ENCODE results near the gene NRG3.
"Not testable (repeated sequence)": the region's sequence is repeated elsewhere in the genome, so short reads cannot be mapped to it uniquely, and the experiment has no call there.

NRG3 gene

DNA sequence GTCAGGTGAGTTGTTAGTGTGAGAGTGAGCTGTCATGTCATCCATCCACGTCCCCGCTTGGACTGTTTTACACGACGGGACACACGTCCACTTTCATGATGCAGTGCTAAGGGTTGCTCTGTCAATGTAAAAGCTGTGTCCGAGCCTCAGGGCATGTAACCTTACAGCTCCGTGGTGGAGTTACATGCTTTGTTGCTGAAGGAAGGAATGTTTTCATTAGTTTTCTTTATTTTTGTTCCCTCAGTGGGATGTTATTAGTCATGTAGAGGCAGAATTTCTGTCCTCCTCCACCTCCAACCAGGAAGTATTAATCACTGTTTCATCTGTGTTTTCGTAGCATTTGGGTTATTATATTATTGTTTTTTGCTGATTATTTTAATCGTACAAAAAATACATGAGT is 88.6 kb downstream of the NRG3 start:
- no peak for DNase-seq

DNA sequence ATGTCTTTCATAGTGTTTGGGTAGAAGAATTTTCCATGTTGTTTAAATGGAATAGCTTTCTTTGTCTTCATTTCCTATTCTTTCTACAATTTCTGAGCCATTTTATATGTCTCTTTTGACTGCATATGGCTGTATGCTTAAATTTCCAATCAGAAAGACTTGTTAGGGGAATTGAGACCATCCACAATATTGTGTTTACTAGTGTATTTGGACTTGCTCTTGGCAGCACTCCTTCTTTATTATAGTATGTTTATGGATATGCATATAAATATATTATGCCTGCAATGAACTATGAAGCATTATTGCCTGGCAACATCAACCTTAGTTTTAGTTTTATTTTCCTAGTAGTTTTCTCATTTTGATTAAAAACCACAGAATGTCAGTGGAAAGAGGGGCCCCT is 92.7 kb downstream of the NRG3 start:
- DNase-seq = no peak

DNA sequence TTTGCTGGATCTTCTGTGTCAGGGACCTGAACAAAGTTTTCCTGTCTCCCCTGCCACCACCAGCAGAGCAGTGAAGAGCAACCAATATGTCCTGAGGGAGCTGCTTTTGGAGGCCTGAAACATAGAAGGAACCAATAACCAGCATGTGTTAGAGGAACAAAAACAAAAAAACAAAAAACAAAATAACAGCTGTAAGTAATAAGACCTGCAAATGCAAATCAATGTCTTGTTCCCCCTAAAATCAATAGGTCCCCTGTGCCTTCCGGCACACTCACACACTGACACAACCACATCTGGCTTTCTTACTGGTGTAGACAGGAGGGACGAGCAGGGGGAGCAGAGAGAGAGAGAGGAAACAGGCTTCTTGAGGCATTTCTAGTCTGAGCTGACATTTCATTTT is 94.1 kb downstream of the NRG3 start:
- DNase-seq = no peak

DNA sequence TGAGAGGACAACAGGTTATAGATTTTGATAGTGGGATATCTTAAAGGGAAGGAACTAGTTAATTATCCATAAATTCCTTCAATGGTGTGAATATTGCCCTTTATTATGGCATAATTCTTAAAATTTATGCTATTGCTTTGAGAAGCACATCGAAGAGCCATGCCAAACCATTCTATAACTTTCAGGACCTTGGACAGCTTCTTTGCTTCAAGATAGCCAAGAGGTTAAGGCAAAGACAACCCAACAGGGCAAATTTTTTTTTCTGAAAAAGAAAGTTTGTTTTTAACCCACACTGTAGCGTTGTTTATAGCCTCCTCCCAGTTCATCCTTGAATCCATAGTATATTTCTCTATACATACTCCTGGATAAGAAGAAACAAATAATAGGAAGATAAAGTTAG is 103.2 kb downstream of the NRG3 start:
- DNase-seq = peak in 2 of 3 donors; percentile 6 to 7

DNA sequence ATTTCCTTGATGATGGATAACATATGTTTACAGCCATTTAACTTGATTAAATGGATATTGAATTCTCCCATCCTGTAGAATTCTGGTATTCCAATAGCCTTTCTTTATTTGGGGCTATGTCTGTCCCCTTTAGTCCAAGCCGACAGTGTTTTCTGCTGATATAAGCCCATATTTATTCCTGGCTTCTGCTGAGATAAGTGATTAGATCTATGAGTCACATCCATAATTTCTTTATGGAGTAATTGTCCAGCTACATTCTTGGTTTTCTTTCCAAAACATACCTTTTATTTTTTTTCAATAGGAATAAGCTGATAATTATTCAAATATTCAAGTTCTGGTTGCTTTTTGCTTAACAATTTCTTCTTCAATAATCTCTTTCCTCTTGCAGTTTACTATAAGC is 106.7 kb downstream of the NRG3 start:
- DNase-seq = no peak

DNA sequence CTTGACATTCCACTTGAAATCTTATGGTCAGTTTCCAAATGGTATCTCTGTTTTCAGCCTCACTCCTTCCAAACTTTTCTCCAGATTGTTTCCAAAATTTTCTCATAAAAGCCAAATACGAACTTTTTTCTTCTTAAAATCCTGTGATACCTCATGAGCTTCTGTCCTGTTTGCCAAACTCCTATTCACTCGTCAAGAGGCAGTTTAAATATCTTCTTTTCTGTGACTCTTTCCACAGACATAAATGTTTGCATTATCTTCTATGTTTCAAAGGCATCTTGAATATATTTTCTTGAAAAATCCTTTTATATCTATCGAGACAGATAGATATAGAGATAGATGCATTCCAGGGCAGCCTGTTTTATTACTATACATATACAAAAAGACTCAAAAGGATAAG is 109.4 kb downstream of the NRG3 start:
- no peak for DNase-seq

DNA sequence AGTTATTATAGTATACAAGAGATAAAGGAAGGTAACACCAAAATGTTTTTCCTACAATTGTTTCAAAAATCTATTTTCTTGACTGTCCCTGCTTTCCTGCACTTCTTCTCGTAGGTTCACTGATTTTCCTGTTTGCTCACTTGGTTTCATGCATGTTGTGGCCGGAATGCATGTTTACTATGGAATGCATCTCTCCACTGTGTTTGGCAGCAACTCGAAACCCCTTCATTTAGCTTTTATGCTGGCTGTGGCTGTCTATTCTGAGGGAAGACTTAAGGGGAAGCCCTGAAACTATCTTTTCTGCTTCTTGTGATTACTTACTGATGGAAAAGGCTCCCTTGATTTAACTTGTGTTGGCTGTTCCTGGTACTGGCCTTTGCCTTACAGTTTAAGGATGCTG is 120.3 kb downstream of the NRG3 start:
- DNase-seq = no peak

DNA sequence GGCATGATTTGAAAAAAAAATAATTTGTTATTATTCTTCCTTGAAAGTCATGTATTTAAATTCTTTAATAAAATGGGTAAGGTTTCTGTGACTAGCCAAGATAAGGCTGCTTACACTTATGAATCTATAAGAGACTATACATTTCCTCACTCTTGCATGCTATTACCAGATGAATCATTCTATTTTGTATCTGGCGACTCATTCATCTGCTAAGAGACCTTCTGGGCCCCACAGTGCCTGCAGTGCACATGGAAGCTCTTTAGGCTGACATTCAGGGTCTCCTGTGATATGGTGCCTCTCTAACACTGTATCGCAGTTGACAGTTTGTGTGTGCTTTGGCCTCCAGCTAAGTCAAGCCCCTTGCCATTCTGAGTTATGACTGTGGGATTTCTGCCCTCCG is 121.9 kb downstream of the NRG3 start:
- DNase-seq = no peak

DNA sequence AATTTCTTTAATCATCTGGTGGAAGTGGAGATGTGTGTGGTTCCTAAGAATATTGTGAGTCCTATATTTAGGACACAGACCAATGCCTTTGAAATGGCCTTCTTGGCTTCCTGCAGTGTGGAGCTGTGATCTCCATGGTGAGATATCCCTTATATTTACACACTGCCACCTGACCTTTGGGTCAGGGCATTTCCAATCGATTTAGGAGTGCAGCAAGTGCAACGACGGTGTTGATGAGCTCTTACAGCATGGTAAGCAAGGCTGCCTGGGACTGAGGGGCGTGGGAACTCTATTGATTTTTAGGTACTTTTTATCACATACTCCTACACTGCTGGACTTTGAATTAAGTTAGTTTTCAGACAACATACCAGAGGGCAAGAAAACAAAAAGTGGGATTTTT is 146.0 kb downstream of the NRG3 start:
- DNase-seq = no peak

DNA sequence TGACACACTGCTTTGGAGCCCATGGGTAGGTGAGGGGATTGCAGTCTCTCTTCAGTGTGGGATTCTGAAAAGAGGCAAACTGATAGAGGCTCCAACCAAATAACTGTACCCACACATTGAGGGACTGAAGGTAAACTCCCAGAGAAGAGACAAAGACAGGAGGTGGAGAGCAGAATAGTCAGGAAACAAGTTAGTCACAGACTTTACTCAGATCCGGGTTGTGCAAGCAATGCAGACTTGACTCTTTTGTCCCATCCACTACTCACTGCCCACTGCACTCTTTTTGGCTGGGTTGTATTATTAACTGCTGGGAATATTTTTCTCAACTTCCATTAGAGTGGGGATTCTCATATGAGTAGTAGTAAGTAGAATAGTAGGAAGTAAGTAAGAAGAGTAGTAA is 152.7 kb downstream of the NRG3 start:
- no peak for DNase-seq

DNA sequence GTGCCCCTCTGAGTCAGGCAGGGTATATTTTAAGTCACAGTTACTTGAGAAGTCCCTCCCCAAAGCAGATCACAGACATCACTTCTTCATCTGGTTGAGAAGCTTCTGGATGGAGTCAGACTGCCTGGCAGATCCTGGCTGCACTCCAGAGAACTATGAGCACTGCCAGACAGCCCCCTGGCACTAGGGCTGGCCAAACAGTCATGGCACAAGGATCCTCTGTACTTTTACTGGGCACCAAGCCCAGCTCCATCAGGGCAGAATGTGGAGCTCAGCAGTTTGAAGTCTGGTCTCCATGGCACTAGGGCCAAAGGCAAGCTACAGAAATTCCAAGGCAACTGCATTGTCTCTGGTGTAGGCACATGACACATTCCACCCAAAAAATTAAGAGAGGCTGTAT is 162.1 kb downstream of the NRG3 start:
- DNase-seq = no peak

DNA sequence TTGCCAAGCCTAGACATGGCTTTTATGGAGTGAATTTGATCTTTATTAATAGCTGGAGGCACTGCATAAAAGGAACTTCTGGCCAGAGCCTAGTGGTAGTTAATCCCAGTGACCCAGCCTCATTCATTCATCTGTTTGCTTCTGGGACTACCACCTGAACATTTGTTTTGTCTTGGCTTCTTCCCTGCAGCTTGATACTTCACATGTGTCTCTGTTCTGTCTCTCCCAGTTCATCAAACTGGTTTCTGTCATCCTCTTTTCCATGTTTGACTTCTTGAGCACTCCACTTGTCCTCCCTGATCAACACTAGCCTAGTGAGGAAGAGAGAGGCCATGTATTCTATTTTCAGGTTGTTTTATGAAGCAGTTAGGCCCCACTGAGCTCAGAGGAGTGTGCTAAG is 163.6 kb downstream of the NRG3 start:
- DNase-seq = no peak

DNA sequence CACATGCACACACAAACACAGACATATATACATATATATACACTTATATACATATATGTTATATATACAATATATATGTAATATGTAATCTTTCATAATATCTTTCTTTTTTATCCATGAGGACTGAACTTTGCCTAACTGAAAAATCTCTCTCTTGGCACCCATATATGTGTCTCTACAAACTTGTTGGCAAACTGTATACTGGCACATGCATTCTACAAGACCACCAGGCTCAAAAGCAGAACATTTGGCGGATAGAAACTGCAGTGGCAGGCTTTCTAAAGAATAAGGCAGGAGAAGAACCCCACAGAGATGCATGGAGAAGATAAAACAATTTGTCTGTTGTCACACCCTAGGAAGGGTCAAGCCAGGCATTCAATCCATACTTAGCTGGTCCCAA is 165.3 kb downstream of the NRG3 start:
- DNase-seq = no peak

DNA sequence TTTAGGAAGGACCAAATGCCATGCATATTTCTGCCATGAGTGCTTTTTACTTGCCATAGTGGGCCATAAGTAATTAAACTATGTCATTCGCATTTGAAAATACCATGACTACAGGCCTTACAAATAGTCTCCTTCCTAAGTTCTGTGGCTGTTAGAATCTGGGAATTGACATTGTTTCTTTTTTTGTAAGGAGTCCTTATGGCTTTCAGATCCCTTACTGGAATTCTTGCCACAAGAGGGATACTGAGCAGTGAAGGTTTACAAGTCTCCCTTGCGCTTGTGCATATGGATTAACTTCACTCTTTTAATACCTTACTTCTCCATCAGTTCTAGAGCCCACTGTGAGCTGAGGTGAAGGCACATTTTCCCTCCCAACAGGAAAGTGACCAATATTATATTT is 166.0 kb downstream of the NRG3 start:
- DNase-seq = no peak

DNA sequence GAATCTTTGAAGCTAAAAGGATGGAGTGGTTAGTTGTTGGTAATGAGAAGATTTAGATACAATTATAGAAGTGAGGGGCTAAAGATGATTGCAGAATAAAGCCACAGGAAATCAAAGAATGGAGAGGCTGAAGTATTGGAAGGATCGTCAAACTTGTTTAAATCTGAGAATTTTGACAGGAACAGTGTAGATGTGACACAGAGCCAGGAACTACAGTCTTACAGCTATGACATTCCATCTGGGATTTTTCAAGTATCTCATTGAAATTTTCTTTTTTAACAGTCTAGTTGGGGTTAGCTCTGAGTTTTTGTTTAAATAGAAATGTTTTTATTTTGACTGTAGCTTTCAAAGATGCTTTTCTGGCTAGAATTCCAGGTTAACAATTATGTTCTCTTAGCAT is 181.4 kb downstream of the NRG3 start:
- DNase-seq = no peak

DNA sequence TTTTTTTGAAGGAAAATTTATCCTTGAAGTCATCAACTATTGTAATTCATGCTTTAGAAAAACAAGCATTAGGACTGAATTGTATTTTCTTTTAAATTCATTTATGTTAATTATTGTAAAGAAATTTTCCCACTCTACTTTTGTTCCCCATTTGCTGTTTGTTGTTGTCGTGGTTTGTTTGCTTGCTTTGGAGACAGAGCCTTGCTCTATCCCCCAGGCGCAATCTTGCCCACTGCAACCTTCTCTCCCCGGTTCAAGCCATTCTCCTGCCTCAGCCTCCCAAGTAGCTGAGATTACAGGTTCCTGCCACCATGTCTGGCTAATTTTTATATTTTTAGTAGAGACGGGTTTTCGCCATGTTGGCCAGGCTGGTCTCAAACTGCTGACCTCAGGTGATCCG is 192.2 kb downstream of the NRG3 start:
- not testable (repeated sequence) for DNase-seq

DNA sequence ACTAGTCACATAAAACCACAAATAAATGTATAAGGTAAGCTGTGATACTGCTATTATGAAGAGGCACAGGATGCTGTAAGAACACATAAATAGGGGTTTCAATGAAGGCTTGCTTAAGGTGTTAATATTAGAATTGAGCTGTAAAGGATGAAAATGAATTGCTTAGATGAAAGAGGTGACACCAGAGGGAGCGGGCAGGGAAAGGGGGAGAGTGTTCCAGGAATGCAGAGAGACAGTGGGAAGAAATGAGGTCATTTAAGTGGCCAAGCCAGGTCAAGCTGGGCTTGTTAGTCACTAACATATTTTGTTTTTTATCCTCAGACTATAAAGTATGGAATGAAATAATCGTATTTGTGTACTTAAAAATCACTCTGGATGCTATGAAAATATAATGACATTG is 193.5 kb downstream of the NRG3 start:
- DNase-seq = peak in 1 of 3 donors; percentile 6

DNA sequence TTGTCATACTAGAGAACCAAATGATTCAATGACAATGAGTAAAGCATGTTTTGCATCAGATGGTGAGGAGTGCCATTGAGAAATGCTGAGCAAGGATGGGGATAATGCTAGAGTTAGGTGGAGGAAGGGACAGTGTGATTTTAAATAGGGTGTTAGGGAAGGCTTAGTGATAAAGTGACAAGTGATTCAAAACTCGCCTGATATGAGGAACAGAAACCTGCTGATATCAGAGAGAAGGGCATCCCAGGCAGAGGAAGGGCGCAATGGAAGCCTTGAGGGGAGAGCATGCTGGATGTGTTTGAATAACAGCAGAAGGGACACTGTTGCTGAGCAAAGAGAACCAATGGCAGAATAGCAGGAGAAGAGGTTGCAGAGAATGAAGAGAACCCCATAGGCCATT is 196.2 kb downstream of the NRG3 start:
- peak in 1 of 3 donors; percentile 4 for DNase-seq

DNA sequence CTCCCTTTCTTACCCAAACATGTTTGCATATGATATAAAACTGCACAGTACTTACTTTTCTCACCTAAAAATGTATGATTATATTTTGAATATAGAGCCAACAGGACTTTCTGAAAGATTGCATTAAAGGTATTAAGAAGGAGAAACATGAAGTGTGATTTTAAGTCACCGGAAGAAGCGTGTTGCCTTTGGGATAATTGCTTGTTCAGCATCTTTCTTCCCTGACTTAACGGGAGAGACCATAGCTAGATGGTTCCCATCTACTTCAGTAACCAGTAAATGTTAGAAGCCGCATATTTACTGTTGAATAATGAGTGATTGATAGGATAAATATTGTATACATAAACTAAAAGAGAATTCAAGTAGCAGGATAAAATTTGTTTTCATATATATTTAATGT is 197.1 kb downstream of the NRG3 start:
- peak in 1 of 3 donors; percentile 15 for DNase-seq

DNA sequence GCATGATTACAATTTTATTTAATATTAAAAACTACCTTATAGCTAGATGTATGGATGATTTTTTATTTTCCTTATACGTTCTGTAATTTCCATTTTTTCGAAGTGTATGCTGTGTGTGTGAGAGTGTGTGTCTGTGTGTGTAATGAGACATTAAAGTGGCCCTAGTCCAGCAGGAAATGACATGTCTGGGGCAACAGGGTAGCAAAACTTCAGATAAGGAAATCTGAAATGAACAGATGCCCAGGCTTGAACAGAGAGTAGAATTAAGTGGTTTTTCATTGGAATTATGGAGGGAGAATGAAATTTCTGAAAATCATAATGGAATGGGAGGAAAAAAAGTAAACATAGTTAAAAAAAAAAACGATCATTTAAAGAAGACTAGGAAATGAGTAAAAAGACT is 200.6 kb downstream of the NRG3 start:
- no peak for DNase-seq

DNA sequence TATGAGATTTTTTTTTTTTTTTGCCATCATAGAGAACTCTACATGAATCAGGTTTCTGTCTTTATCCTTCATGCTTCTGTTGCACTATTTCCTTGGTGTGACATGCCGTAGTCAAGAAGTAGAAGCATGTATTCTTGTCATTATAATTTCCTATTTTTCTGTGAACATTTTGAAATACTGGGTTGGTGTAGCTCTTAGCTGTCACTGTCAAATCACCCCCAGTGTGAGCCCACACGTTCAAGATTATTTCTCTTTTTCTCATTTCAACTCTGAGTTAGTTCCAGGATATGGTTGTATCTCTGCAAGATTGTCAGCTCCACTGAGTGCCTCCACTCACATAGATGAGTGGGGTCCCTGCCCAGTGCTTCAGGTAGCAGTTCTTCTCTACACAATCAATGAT is 209.5 kb downstream of the NRG3 start:
- no peak for DNase-seq

DNA sequence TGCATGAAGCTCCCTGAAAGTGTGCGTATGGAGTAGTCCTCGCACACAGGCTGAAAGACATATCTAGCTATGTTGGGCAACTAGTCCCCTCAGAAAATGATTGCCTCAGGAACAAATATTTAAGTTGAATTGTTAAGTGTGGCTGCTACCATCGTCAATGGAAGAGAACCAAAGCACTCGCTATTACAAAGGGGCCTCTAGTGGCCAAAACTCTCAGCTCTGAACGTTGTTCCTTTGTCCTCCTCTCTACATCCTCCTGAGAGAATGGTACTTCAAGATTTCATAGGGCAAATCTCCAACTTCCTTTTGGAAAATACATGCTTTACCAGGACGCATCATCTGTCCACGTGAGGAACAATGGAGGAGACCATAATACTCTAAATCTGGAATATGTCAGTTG is 209.9 kb downstream of the NRG3 start:
- no peak for DNase-seq

DNA sequence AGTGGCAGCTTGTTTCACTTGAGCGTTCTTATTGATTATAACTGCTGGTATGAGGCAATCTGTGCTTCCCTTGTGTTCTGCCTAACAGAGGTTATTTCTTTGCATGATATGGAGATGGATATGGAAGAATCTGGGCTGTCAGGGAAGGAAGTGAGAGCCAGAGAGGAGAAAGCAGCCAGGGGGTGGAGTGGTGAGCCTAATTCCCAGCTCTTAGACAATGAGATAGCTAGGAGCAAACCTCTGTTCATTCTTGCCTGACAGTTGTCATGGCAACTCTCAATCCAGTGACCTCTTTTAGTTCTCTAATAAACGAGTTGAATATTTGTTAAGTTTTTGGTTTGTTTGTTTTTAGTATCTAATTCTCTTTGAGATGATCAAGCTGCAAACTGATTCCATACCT is 214.3 kb downstream of the NRG3 start:
- DNase-seq = no peak

DNA sequence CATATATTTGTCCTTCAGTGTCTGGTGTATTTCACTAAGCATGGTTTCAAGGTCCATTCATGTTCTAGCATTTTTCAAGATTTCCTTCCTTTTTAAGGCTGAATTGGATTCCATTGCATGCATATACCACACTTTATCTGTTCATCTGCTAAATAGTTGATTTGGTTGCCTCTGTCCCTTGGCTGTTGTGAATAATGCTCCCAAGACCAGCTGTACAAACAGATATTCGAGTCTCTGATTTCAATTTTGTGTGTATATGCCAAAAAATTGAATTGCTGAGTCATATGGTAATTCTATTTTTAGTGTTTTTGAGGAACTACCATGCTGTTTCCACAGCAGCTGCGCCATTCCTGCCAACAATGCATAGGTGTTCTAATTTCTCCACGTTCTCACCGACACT is 216.4 kb downstream of the NRG3 start:
- DNase-seq = no peak

DNA sequence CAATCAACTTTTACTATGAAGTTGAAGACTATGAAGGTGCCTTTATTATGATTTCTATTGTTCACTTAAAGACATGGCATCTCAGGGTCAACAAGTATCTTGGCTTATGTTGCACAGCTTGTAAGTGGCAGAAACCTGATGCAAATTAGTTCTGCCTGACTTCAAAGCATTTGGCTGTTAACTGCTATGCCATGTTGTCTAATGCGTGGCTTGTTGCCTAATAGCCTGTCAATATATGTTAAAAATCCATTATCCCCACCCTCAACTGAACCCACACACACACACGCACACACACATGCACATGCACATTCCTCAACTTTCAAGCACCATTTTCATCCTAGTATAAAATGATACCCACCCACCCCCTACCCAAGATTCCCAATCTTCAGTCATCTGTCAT is 217.1 kb downstream of the NRG3 start:
- DNase-seq = no peak

DNA sequence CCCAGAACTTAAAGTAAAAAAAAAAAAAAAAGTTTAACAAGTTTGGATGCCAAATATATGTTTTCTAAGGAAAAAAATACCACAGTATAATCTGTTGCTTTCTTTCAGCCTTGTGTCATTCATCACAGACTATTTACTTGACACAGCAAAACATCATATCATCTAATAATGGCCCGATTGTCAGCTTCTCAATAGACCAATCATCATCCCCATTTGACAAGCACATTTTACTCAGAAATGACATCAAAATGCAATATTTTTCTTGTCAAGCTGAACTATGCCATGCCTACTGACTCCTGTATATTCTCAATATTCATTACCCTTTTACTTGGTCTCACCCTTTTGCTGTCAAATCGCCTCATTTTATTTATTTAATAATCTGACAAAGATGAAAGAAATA is 249.7 kb downstream of the NRG3 start:
- no peak for DNase-seq

Data from suppressor macrophage treated with lipopolysaccharide for 1 hour (primary cell).